ENCODE data around the gene OVAAL.

The OVAAL gene

DNA sequence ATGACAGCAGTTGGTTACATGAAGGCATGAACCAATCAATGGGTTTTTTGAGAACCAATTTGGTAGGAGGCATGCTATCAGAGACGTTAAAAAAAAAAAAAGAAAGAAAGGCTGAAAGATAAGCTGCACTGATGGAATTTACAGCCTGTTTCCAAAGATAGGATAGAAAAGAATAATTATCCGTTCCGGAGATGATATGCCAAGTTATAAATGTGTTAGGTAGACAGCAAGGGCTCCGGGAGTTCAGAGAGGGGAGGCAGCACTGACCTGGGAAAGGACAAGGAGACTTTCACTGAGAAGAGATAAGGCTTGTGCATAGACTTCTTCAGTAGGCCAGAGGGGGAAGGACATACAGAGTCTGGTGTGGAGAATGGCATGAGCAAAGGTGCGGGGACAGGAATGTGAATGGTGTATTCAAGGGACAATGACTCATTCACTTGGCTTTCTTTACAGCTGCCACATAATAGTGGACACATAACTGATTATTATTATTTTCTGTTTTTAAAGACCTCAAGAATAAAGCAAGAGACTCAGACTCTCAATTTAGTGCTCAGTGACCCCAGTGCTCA, 31.6 kb upstream of the OVAAL start:
- no peaks in the 10 kb centered on the region for H3K9me3 ChIP-seq (ENCODE audit: insufficient read depth, low read depth, low read length)
- peaks cover 18% of the 10 kb centered on the region for H3K4me1 ChIP-seq (ENCODE audit: insufficient read depth, low read length)
- 92% methylated on average over 5 of the region's 5 CpGs for WGBS
- no peak overlapping the region for H3K9ac ChIP-seq (ENCODE audit: low read depth, low read length)
- no peak overlapping the region for H3K4me3 ChIP-seq (ENCODE audit: low read length)
- H3K27me3 ChIP-seq (ENCODE audit: insufficient read depth, low read length), result no peaks in the 10 kb centered on the region
- H3K36me3 ChIP-seq (ENCODE audit: insufficient read depth, low read length), result no peaks in the 10 kb centered on the region
- no peak overlapping the region for H3K27ac ChIP-seq (ENCODE audit: low read depth, low read length)

- Histone ChIP-seq H3K9ac (ENCODE audit: low read depth, low read length) (no peak overlapping the region), H3K9me3 (ENCODE audit: insufficient read depth, low read depth, low read length) (no peaks in the 10 kb centered on the region), H3K27me3 (ENCODE audit: insufficient read depth, low read length) (no peaks in the 10 kb centered on the region), H3K27ac (ENCODE audit: low read depth, low read length) (no peak overlapping the region), H3K4me1 (ENCODE audit: insufficient read depth, low read length) (peaks cover 11% of the 10 kb centered on the region; the same call in 1 of the 2 replicates), H3K36me3 (ENCODE audit: insufficient read depth, low read length) (no peaks in the 10 kb centered on the region), H3K4me3 (ENCODE audit: low read length) (no peak overlapping the region)
- 89% methylated on average over 11 of the region's 11 CpGs for WGBS
Measured at GRCh38 chr1:180528868-180529470, 29.8 kb upstream of the OVAAL start.

GRCh38 chr1:180530501-180530900, 28.3 kb upstream of the OVAAL start:
- H3K4me1 ChIP-seq (ENCODE audit: insufficient read depth, low read length), result peaks cover 11% of the 10 kb centered on the region; the same call in 1 of the 2 replicates
- H3K9ac ChIP-seq (ENCODE audit: low read depth, low read length), result no peak overlapping the region
- no peaks in the 10 kb centered on the region for H3K27me3 ChIP-seq (ENCODE audit: insufficient read depth, low read length)
- H3K27ac ChIP-seq (ENCODE audit: low read depth, low read length), result no peak overlapping the region
- no peaks in the 10 kb centered on the region for H3K36me3 ChIP-seq (ENCODE audit: insufficient read depth, low read length)
- H3K4me3 ChIP-seq (ENCODE audit: low read length), result no peak overlapping the region
- 63% methylated on average over 5 of the region's 5 CpGs for WGBS
- H3K9me3 ChIP-seq (ENCODE audit: insufficient read depth, low read depth, low read length), result no peaks in the 10 kb centered on the region

GRCh38 chr1:180532854-180533253, 25.9 kb upstream of the OVAAL start:
- Histone ChIP-seq H3K9ac (ENCODE audit: low read depth, low read length) (no peak overlapping the region), H3K27me3 (ENCODE audit: insufficient read depth, low read length) (no peaks in the 10 kb centered on the region)
- 95% methylated on average over 5 of the region's 5 CpGs for WGBS

DNA sequence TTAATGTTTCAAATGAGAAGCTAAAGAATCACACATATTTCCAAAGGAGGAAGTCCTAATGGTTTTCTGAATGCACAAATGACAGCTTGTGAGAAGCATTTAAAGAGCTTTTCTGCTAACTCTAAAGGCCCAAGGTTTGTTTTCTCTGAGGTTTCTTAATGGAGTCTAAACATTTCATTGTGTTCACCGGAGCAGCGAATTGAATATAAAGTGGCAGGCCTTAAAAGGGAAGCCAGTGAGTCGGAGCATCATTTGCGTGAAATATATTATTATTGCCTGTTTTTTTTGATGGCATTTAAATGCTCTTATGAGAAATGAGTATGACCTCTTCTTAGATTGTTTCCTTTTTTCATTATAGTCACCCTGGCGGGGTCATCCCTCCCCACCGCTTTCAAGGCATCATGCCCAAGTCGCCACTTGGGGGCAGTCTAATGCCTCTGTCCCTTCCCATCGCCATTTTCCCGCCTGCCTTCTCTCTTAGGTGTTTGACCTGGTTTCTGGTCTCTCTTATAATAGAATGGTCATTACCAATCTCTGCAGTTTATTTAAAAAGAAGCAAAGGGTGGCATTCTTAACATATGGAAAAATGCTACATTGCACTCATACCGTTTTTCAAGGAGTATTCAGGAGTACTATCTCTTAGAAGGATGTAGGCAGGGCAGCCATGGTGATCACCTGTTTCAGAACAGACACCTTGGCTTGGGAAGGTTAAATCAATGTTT, 25.3 kb upstream of the OVAAL start:
- Histone ChIP-seq H3K4me1 (ENCODE audit: insufficient read depth, low read length) (peaks cover 4% of the 10 kb centered on the region; the same call in 1 of the 2 replicates), H3K36me3 (ENCODE audit: insufficient read depth, low read length) (no peaks in the 10 kb centered on the region), H3K9ac (ENCODE audit: low read depth, low read length) (no peak overlapping the region), H3K9me3 (ENCODE audit: insufficient read depth, low read depth, low read length) (no peaks in the 10 kb centered on the region), H3K27ac (ENCODE audit: low read depth, low read length) (no peak overlapping the region), H3K4me3 (ENCODE audit: low read length) (no peak overlapping the region), H3K27me3 (ENCODE audit: insufficient read depth, low read length) (no peaks in the 10 kb centered on the region)
- 37% methylated on average over 10 of the region's 10 CpGs for WGBS

More at GRCh38 chr1:180532854-180533253, 25.9 kb upstream of the OVAAL start:
- Histone ChIP-seq H3K4me1 (ENCODE audit: insufficient read depth, low read length) (peaks cover 4% of the 10 kb centered on the region; the same call in 1 of the 2 replicates), H3K36me3 (ENCODE audit: insufficient read depth, low read length) (no peaks in the 10 kb centered on the region), H3K27ac (ENCODE audit: low read depth, low read length) (no peak overlapping the region), H3K9me3 (ENCODE audit: insufficient read depth, low read depth, low read length) (no peaks in the 10 kb centered on the region), H3K4me3 (ENCODE audit: low read length) (no peak overlapping the region)

- H3K36me3 ChIP-seq (ENCODE audit: insufficient read depth, low read length), result no peaks in the 10 kb centered on the region
- peaks cover 4% of the 10 kb centered on the region; the same call in 1 of the 2 replicates for H3K4me1 ChIP-seq (ENCODE audit: insufficient read depth, low read length)
- H3K4me3 ChIP-seq (ENCODE audit: low read length), result no peak overlapping the region
- no peaks in the 10 kb centered on the region for H3K27me3 ChIP-seq (ENCODE audit: insufficient read depth, low read length)
- 92% methylated on average over 7 of the region's 7 CpGs for WGBS
- H3K9ac ChIP-seq (ENCODE audit: low read depth, low read length), result no peak overlapping the region
- no peaks in the 10 kb centered on the region for H3K9me3 ChIP-seq (ENCODE audit: insufficient read depth, low read depth, low read length)
- no peak overlapping the region for H3K27ac ChIP-seq (ENCODE audit: low read depth, low read length)
Measured at GRCh38 chr1:180534214-180534613, 24.6 kb upstream of the OVAAL start.

DNA sequence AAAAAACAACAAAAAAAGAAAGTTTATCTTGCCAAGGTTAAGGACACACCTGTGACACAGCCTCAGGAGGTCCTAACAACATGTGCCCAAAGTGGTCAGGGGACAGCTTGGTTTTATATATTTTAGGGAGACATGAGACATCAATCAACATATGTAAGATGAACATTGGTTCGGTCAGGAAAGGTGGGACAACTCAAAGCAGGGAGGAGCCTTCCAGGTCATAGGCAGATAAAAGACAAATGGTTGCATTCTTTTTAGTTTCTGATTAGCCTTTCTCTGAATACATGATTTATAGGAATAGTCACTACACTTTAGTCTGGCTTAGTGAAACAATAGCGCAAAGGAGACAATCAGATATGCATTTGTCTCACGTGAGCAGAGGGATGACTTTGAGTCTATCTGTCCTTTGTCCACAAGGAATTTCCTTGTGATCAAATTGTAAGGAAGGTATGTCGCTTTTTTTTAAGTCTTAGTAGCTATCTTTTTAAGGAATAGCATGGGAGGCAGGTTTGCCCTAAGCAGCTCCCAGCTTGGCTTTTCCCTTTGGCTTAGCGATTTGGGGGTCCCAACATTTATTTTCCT, 23.3 kb upstream of the OVAAL start:
- no peaks in the 10 kb centered on the region for H3K27me3 ChIP-seq (ENCODE audit: insufficient read depth, low read length)
- 92% methylated on average over 5 of the region's 5 CpGs for WGBS
- no peaks in the 10 kb centered on the region for H3K9me3 ChIP-seq (ENCODE audit: insufficient read depth, low read depth, low read length)
- no peaks in the 10 kb centered on the region for H3K4me1 ChIP-seq (ENCODE audit: insufficient read depth, low read length)
- H3K9ac ChIP-seq (ENCODE audit: low read depth, low read length), result no peak overlapping the region
- H3K36me3 ChIP-seq (ENCODE audit: insufficient read depth, low read length), result no peaks in the 10 kb centered on the region
- no peak overlapping the region for H3K4me3 ChIP-seq (ENCODE audit: low read length)
- H3K27ac ChIP-seq (ENCODE audit: low read depth, low read length), result no peak overlapping the region

- Histone ChIP-seq H3K9me3 (ENCODE audit: insufficient read depth, low read depth, low read length) (no peaks in the 10 kb centered on the region), H3K27me3 (ENCODE audit: insufficient read depth, low read length) (no peaks in the 10 kb centered on the region), H3K4me3 (ENCODE audit: low read length) (no peak overlapping the region), H3K27ac (ENCODE audit: low read depth, low read length) (no peak overlapping the region), H3K9ac (ENCODE audit: low read depth, low read length) (no peak overlapping the region), H3K36me3 (ENCODE audit: insufficient read depth, low read length) (no peaks in the 10 kb centered on the region), H3K4me1 (ENCODE audit: insufficient read depth, low read length) (no peaks in the 10 kb centered on the region)
- 89% methylated on average over 7 of the region's 7 CpGs for WGBS
Measured at GRCh38 chr1:180536821-180537372, 21.9 kb upstream of the OVAAL start.

- 93% methylated on average over 7 of the region's 7 CpGs for WGBS
- Histone ChIP-seq H3K4me1 (ENCODE audit: insufficient read depth, low read length) (peaks cover 9% of the 10 kb centered on the region; the same call in 1 of the 2 replicates), H3K4me3 (ENCODE audit: low read length) (no peak overlapping the region), H3K27me3 (ENCODE audit: insufficient read depth, low read length) (no peaks in the 10 kb centered on the region), H3K27ac (ENCODE audit: low read depth, low read length) (no peak overlapping the region), H3K36me3 (ENCODE audit: insufficient read depth, low read length) (no peaks in the 10 kb centered on the region), H3K9ac (ENCODE audit: low read depth, low read length) (no peak overlapping the region), H3K9me3 (ENCODE audit: insufficient read depth, low read depth, low read length) (no peaks in the 10 kb centered on the region)
Measured at GRCh38 chr1:180539136-180539535, 19.6 kb upstream of the OVAAL start.

DNA sequence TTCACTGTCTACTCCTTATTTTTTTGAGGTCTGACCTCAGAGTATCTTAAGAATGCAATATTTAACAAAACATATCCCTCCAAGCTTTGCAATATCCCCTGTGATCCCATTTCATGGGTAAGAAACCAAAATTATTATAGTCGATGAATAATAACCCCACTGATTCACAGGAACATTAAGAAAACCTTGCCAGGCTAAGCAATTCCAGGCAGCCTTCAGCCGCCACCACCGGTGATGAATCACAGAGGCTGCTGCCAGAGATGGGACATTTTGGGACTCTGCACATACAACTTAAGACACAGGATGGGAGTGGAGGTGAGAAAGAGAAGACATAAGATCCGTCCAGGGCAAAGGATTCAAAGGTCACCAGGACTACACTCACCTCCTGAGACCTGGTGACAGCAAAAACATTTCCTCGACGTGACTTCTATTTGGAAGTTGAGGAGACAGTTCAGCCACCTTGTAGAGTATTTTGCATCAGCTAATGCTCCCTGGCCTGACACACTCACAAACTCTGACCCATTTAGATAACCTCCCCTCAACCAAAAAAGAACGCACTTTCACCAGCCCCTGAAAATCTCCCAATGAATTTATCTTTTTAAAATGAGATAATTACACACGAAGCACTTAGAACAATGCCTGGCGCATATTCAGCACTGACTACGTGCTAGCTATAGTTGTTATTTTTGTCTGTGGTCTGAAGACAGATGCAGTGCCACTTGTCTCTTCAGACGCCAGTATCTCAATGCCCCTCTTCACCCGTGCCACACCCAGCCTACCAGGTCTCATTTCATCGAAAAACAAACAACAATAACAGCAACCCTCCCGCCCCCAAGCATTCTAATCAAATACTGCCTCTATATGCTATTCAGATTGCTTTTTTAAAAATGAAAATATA, 17.8 kb upstream of the OVAAL start:
- peaks cover 9% of the 10 kb centered on the region; the same call in 1 of the 2 replicates for H3K4me1 ChIP-seq (ENCODE audit: insufficient read depth, low read length)
- WGBS, result 91% methylated on average over 14 of the region's 14 CpGs

More for the DNA sequence above, 17.8 kb upstream of the OVAAL start:
- no peaks in the 10 kb centered on the region for H3K9me3 ChIP-seq (ENCODE audit: insufficient read depth, low read depth, low read length)
- no peak overlapping the region for H3K4me3 ChIP-seq (ENCODE audit: low read length)
- H3K27me3 ChIP-seq (ENCODE audit: insufficient read depth, low read length), result no peaks in the 10 kb centered on the region
- H3K36me3 ChIP-seq (ENCODE audit: insufficient read depth, low read length), result no peaks in the 10 kb centered on the region
- H3K9ac ChIP-seq (ENCODE audit: low read depth, low read length), result no peak overlapping the region
- H3K27ac ChIP-seq (ENCODE audit: low read depth, low read length), result no peak overlapping the region
